ENCODE measurements around the gene KPNA4. TPM values are rescaled to one million over a fixed set of nuclear protein-coding genes. Genes with fewer than 3 reads are reported as not detected.

Gene KPNA4
- total RNA-seq, 1 donor from 2014 or later: 57.1 TPM

- Mint-ChIP-seq H3K27ac (ENCODE audit: unreplicated experiment) (no peak overlapping the region), H3K9me3 (ENCODE audit: unreplicated experiment) (no peaks in the 10 kb centered on the region), H3K27me3 (ENCODE audit: unreplicated experiment) (no peaks in the 10 kb centered on the region), H3K36me3 (ENCODE audit: low read depth, unreplicated experiment) (no peaks in the 10 kb centered on the region), H3K4me3 (ENCODE audit: unreplicated experiment) (no peak overlapping the region), H3K4me1 (ENCODE audit: unreplicated experiment) (no peaks in the 10 kb centered on the region)
- no peak for DNase-seq (ENCODE audit: low spot score)
- TF ChIP-seq CTCF (IDR thresholded peaks at IDR 0.05; ENCODE audit: unreplicated experiment): no peak
These were observed 33.5 kb upstream of the KPNA4 start for GRCh38 chr3:160598865-160599264.

GRCh38 chr3:160588023-160588422 lies 22.7 kb upstream of the KPNA4 start:
- Mint-ChIP-seq H3K9me3 (ENCODE audit: unreplicated experiment) (no peaks in the 10 kb centered on the region), H3K27me3 (ENCODE audit: unreplicated experiment) (no peaks in the 10 kb centered on the region)
- no peak for TF ChIP-seq CTCF (IDR thresholded peaks at IDR 0.05; ENCODE audit: unreplicated experiment)

GRCh38 chr3:160587105-160587504 lies 21.7 kb upstream of the KPNA4 start:
- Mint-ChIP-seq H3K4me3 (ENCODE audit: unreplicated experiment) (no peak overlapping the region), H3K4me1 (ENCODE audit: unreplicated experiment) (peaks cover 7% of the 10 kb centered on the region), H3K9me3 (ENCODE audit: unreplicated experiment) (no peaks in the 10 kb centered on the region), H3K27ac (ENCODE audit: unreplicated experiment) (no peak overlapping the region), H3K36me3 (ENCODE audit: low read depth, unreplicated experiment) (no peaks in the 10 kb centered on the region), H3K27me3 (ENCODE audit: unreplicated experiment) (no peaks in the 10 kb centered on the region)
- no peak for TF ChIP-seq CTCF (IDR thresholded peaks at IDR 0.05; ENCODE audit: unreplicated experiment)
- no peak for DNase-seq (ENCODE audit: low spot score)

More at GRCh38 chr3:160588023-160588422, 22.7 kb upstream of the KPNA4 start:
- Mint-ChIP-seq H3K27ac (ENCODE audit: unreplicated experiment) (no peak overlapping the region), H3K4me3 (ENCODE audit: unreplicated experiment) (no peak overlapping the region), H3K36me3 (ENCODE audit: low read depth, unreplicated experiment) (no peaks in the 10 kb centered on the region), H3K4me1 (ENCODE audit: unreplicated experiment) (peaks cover 7% of the 10 kb centered on the region)
- DNase-seq (ENCODE audit: low spot score): no peak

- DNase-seq (ENCODE audit: low spot score): no peak
- no peak overlapping the region for H3K4me3 Mint-ChIP-seq (ENCODE audit: unreplicated experiment)
- H3K4me1 Mint-ChIP-seq (ENCODE audit: unreplicated experiment): peaks cover 7% of the 10 kb centered on the region
- TF ChIP-seq CTCF (IDR thresholded peaks at IDR 0.05; ENCODE audit: unreplicated experiment): no peak
- H3K27me3 Mint-ChIP-seq (ENCODE audit: unreplicated experiment): no peaks in the 10 kb centered on the region
- H3K27ac Mint-ChIP-seq (ENCODE audit: unreplicated experiment): no peak overlapping the region
- no peaks in the 10 kb centered on the region for H3K9me3 Mint-ChIP-seq (ENCODE audit: unreplicated experiment)
- H3K36me3 Mint-ChIP-seq (ENCODE audit: low read depth, unreplicated experiment): no peaks in the 10 kb centered on the region
These were observed 21.3 kb upstream of the KPNA4 start for GRCh38 chr3:160586679-160587078.

GRCh38 chr3:160583451-160583850 lies 18.1 kb upstream of the KPNA4 start:
- Mint-ChIP-seq H3K27ac (ENCODE audit: unreplicated experiment) (no peak overlapping the region), H3K36me3 (ENCODE audit: low read depth, unreplicated experiment) (no peaks in the 10 kb centered on the region), H3K4me1 (ENCODE audit: unreplicated experiment) (no peaks in the 10 kb centered on the region), H3K4me3 (ENCODE audit: unreplicated experiment) (no peak overlapping the region), H3K9me3 (ENCODE audit: unreplicated experiment) (no peaks in the 10 kb centered on the region), H3K27me3 (ENCODE audit: unreplicated experiment) (no peaks in the 10 kb centered on the region)
- TF ChIP-seq CTCF (IDR thresholded peaks at IDR 0.05; ENCODE audit: unreplicated experiment): no peak
- DNase-seq (ENCODE audit: low spot score): no peak
